Activated naive CD8-positive, alpha-beta T cell treated with anti-CD3 and anti-CD28 coated beads, Interleukin-2, amount 10 ng/mL, durations not matched to agents 7 days and 5 days (primary cell): Measurements from ENCODE around the gene CARHSP1. TPM values are rescaled to one million over a fixed set of nuclear protein-coding genes. Genes with fewer than 3 reads are reported as not detected.

Experiments used
- ATAC-seq: fragments of 150-1000 bp; cut with Tn5 transposase; one replicate; pipeline ENCODE4 v1.10.0; 2021; ENCODE audit warnings: low read depth, moderate library complexity
- POLR2A ChIA-PET: fragments of 350-600 bp; sonication (Branson Sonifier 250); formaldehyde crosslinking; loops from one replicate; lab custom pipeline; 2021; ENCODE audit warnings: antibody characterized with exemption; lab: Charles Lee
- DNase-seq: peaks from one replicate; pipeline ENCODE4 v3.0.0; 2021
- H3K27ac Mint-ChIP-seq: one replicate; pipeline ENCODE4 v1.8.0; 2022; ENCODE audit warnings: mild to moderate bottlenecking, mixed read lengths
- H3K27me3 Mint-ChIP-seq: one replicate; pipeline ENCODE4 v1.8.0; 2022; ENCODE audit warnings: mild to moderate bottlenecking, moderate library complexity, mixed read lengths
- H3K36me3 Mint-ChIP-seq: one replicate; pipeline ENCODE4 v1.8.0; 2021; ENCODE audit warnings: mild to moderate bottlenecking, mixed read lengths
- H3K4me1 Mint-ChIP-seq: one replicate; pipeline ENCODE4 v1.8.0; 2021; ENCODE audit warnings: mixed read lengths
- H3K4me3 Mint-ChIP-seq: one replicate; pipeline ENCODE4 v1.8.0; 2022; ENCODE audit warnings: mild to moderate bottlenecking, moderate library complexity, mixed read lengths
- H3K9me3 Mint-ChIP-seq: one replicate; pipeline ENCODE4 v1.8.0; 2021; ENCODE audit warnings: mixed read lengths
- total RNA-seq, 2 experiments: library from RNA; stranded (reverse); gene quantifications; one replicate each; pipeline ENCODE4 v1.2.3, GENCODE V29; 2021

The CARHSP1 gene
- total RNA-seq, 2 experiments from 2014 or later = 157 to 173 TPM

DNA sequence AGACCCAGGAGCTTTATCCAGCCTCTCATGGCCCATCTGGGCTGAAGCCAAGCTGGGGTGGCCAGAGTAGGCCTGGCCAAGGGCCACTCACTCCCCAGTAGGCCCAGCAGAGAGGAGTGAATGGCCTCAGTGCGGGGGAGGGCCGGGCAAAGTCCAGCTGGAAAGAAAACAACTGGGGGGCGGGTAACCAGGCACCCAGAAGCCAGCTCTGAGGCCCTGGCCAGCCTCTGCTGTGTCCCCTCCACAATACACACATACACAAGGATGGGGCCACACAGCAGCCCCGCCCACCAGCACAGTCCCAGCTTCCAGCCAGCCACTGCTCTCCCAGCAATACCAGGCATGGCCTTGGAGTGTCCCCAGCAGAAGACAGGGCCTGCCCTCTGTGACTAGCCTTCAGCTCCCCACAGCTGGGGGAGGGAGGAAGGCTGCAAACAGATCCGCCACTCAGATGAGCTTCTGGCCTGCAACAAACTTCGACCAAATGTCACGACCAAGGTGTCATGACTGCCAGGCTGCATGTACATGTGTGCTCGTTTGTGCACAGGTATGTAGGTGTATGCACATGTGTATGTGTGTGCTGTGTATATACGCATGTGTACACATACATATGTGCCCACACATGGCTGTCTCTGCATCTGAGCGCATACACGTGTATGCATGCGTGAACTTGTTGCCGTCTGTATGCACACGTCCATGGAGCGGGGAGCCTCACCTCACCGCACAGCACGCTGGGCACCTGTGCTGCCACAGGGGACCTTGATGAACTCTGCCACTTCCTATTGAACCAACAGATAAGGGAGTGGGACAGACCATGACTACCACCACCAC is 5.0 kb downstream of the CARHSP1 start:
- POLR2A ChIA-PET = interaction anchor here (0.7 to 1.0 kb wide), 3 partner anchors 9 to 26 kb away, joined by 3 to 6 read pairs (median 4); no protein-coding TSS in a partner anchor
- Mint-ChIP-seq H3K9me3 (no peaks in the 10 kb centered on the region), H3K27ac (peak overlapping the region; percentile 20), H3K27me3 (no peaks in the 10 kb centered on the region), H3K4me3 (no peak overlapping the region), H3K36me3 (peaks cover 18% of the 10 kb centered on the region), H3K4me1 (peaks cover 38% of the 10 kb centered on the region)
- ATAC-seq (no peak), DNase-seq (no peak)

DNA sequence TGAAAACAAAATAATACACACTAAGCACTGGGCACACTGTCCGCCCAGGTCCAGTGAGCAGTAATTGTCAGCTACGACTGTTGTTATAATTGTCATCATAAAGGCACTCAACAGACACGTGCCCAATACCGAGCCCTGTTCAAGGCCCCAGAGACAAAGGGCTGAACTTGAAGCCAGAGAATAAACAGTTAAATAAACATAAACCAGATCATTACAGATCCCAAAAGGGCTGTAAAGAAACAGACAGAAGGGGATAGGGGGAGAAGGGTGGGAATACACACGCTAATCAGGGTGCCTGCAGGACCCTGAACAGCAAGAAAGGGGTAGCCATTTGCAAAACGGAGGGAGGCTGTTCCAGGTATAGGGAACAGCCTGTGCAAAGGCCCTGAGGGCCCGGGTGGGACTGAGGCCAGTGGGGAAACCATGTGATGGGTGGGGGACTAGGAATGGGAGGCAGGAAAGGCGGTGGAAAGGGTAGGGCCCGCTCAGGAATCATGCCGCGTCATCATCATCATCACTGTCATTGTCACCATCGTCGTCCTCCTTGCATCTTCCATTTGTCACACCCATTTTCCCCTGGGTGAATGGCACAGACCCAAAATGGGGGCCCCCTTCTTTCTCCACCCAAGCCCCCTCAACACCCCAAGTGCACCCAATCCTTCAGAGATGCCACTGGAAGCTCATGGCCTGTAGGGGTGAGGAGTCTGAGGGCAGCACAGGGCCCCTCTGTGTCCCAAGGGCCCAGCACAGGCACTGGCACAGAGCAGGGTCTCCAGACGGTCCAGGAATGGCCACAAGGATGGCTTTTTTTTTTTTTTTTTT is 6.3 kb downstream of the CARHSP1 start:
- POLR2A ChIA-PET = interaction anchor here (0.7 kb wide), 1 partner anchor 27 kb away, joined by 6 read pairs; no protein-coding TSS in a partner anchor
- peaks cover 21% of the 10 kb centered on the region for H3K36me3 Mint-ChIP-seq
- peaks cover 45% of the 10 kb centered on the region for H3K4me1 Mint-ChIP-seq
- ATAC-seq = no peak
- H3K9me3 Mint-ChIP-seq = no peaks in the 10 kb centered on the region
- no peak overlapping the region for H3K4me3 Mint-ChIP-seq
- no peaks in the 10 kb centered on the region for H3K27me3 Mint-ChIP-seq
- no peak overlapping the region for H3K27ac Mint-ChIP-seq
- no peak for DNase-seq

DNA sequence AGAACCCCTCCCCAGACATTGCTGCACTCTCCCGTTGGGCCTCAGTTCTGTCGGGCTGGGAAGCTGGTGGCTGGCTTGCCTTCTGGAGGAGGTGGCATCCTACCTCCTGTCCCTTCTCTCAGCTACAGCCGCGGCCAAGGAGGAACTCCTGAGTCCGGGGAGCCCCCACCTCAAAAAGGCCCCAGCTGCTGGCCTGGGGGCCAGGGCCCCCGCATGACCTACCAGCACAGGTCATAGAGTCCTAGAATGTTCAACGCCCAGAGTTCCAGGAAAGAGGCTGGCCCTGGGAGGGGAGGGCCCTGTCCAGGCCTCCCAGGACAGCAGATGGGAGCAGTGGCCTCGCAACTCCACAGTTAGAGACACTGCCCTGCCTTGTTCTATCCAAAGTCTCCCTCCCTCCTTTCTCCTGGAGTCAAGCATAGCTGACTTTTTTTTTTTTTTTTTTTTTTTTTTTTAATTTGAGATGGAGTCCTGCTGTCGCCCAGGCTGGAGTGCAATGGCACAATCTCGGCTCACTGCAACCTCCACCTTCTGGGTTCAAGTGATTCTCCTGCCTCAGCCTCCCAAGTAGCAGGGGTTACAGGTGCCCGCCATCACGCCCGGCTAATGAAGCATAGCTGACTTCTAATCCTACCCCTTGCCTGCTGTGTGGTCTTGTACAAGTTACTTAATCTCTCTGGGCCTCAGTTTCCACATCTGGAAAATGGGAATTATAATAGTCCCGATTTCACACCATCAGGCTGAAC is 7.1 kb downstream of the CARHSP1 start:
- no peak overlapping the region for H3K4me3 Mint-ChIP-seq
- POLR2A ChIA-PET = no interaction called here

DNA sequence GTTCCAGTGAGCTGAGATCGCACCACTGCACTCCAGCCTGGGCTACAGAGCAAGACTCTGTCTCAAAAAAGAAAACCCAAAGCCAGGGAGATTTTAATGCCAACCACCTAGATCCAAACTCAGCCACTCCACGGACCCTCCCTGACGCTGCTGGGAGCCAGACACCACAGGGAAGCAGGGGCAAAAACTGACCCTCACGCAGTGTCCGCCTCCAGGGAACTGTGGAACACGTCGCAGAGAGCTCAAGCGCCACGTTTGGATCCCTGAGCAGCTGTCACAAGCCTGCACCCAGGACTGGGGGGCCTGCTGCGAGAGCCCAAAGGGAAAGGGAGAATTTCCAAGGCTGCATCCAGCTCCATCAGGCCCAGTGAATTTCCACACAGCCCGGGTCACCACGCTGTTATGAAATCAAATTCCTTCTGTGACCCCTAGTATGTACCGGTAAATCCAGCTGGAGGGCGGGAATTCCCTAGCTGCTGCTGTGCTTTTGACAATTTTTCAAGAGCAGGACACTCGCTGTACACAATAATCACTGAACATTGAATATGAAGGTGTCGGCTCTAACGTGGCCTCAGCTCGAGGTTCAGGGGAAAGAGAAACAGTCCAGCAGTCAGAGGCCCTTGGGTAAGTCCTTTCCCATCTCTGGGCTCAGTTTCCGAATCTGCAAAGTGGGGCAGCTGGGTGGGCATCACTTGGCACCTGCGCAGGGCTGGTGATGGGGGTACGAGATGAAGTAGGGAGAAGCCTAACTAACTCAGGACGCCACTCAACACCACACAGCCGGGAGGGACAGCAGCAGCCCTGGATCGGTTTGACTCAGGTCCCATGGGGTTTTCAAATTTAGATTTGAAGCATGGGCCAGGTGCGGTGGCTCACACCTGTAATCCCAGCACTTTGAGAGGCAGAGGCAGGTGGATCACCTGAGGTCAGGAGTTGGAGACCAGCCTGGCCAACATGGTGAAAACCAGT is 8.6 kb downstream of the CARHSP1 start:
- Mint-ChIP-seq H3K36me3 (peaks cover 25% of the 10 kb centered on the region), H3K27ac (no peak overlapping the region), H3K4me3 (no peak overlapping the region), H3K27me3 (no peaks in the 10 kb centered on the region), H3K4me1 (peaks cover 41% of the 10 kb centered on the region), H3K9me3 (no peaks in the 10 kb centered on the region)
- POLR2A ChIA-PET = interaction anchor here (2.4 kb wide), 1 partner anchor 8 kb away, joined by 10 read pairs; the partner anchor contains the start of gene CARHSP1
- DNase-seq (no peak), ATAC-seq (no peak)

More for the DNA sequence above, 7.1 kb downstream of the CARHSP1 start:
- Mint-ChIP-seq H3K9me3 (no peaks in the 10 kb centered on the region), H3K27me3 (no peaks in the 10 kb centered on the region), H3K36me3 (peaks cover 17% of the 10 kb centered on the region), H3K27ac (peak overlapping the region; percentile 42), H3K4me1 (peaks cover 45% of the 10 kb centered on the region)
- ATAC-seq = no peak
- no peak for DNase-seq

DNA sequence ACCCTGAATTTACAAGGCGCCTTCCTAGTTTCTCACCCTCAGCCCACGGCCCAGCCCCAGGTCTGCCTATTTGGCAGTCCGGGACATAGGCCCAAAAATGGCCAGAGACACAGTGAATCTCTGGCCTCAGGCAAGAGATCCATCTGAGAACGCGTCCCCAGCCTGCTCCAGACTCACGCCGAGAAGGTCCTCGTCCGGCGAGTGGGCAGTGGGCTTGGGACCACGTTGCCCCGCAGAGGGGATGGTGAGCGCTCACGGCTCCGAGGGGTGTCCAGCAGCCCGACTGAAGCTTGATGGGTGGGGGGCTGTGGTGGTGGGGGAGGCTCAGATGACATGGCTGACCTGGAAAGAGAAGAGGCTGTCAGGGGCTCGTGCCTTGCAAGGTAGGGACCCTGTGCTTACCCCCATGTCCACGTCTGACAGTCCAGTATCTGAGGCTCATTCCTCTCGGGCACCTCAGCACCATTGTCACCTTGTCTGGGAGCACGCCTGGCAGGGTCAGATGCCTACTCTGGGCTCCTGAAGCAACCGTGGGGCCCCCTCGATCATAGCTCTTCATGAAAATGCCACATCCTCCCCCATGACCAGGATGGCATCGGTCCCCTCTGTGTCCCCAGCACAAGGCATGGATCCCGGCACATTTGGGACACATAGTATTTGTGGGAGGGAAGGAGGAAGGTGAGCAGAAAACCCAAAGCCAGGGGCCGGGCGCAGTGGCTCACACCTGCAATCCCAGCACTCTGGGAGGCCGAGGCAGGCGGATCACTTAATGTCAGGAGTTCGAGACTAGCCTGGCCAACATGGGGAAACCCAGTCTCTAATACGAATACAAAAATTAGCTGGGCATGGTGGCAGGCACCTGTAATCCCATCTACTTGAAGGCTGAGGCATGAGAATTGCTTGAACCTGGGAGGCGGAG is 9.6 kb downstream of the CARHSP1 start:
- H3K9me3 Mint-ChIP-seq = no peaks in the 10 kb centered on the region
- peak overlapping the region; percentile 34 for H3K27ac Mint-ChIP-seq
- DNase-seq (peak; percentile 16), ATAC-seq (no peak)
- H3K4me1 Mint-ChIP-seq = peaks cover 41% of the 10 kb centered on the region
- no peak overlapping the region for H3K4me3 Mint-ChIP-seq
- H3K36me3 Mint-ChIP-seq = peaks cover 27% of the 10 kb centered on the region
- POLR2A ChIA-PET = interaction anchor here (2.4 kb wide), 1 partner anchor 9 kb away, joined by 10 read pairs; the partner anchor contains the start of gene CARHSP1
- H3K27me3 Mint-ChIP-seq = no peaks in the 10 kb centered on the region

DNA sequence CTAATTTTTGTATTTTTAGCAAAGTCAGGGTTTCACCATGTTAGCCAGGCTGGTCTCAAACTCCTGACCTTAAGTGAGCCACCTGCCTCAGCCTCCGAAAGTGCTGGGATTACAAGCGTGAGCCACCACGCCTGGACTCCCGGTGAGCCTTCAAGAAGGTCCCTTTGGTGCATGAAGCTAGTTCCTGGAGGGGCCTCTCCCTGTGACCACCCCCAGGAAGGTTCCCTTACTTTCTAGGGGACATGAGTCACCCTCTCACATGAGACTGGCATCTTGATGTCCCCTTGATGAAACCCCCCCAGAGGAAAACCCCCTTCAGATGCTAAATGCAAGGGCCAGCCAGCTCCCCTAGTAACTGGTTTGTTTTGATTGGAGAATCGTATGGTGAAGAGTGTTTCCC is 12.8 kb downstream of the CARHSP1 start:
- Mint-ChIP-seq H3K27ac (peak overlapping the region; percentile 48), H3K9me3 (no peaks in the 10 kb centered on the region), H3K36me3 (peaks cover 31% of the 10 kb centered on the region), H3K27me3 (no peaks in the 10 kb centered on the region), H3K4me1 (peaks cover 32% of the 10 kb centered on the region), H3K4me3 (no peak overlapping the region)
- DNase-seq (peak; percentile 24), ATAC-seq (no peak)
- POLR2A ChIA-PET = interaction anchor here (1.2 to 1.5 kb wide), 2 partner anchors 8 to 10 kb away, joined by 4 read pairs; no protein-coding TSS in a partner anchor

DNA sequence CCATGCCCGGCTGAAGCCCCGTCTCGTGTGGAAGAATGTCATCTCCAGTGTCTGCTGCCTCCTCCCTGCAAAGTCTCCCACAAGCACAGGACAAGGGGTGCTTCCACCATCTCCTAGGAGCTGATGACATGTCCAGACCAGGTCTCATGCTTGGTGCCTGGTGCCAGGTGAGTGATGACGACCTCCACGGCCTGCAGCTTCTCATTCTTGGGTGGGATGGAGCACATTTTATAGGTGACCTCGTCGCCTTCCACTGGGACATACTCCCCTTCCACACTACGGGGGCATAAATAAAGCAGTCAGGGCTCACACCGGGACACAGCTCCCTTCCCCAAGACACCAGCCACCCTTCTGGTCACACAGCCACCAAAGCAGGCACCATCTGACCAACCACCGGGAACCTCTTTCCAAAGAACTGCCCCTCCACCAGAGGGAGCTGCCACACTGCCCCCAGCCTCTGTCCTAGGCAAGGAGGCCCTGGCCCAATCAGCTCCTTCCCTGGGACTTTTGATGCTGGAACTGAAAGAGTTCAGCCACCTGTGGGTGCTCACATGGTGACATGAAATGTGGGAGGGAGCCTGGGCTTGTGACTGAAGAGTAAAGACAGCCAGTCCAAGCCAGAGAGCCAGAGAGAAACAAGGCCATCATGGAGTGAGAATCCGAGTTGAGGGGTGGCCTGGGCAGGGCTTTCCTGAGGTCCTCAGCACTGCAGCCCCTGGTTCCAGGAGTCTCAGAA is 13.6 kb downstream of the CARHSP1 start:
- Mint-ChIP-seq H3K36me3 (peaks cover 36% of the 10 kb centered on the region), H3K27ac (peak overlapping the region; percentile 69), H3K4me3 (no peak overlapping the region), H3K9me3 (no peaks in the 10 kb centered on the region), H3K27me3 (no peaks in the 10 kb centered on the region), H3K4me1 (peaks cover 38% of the 10 kb centered on the region)
- POLR2A ChIA-PET = interaction anchor here (1.2 to 1.5 kb wide), 2 partner anchors 8 to 11 kb away, joined by 4 read pairs; no protein-coding TSS in a partner anchor
- ATAC-seq (no peak), DNase-seq (peak; percentile 28)

DNA sequence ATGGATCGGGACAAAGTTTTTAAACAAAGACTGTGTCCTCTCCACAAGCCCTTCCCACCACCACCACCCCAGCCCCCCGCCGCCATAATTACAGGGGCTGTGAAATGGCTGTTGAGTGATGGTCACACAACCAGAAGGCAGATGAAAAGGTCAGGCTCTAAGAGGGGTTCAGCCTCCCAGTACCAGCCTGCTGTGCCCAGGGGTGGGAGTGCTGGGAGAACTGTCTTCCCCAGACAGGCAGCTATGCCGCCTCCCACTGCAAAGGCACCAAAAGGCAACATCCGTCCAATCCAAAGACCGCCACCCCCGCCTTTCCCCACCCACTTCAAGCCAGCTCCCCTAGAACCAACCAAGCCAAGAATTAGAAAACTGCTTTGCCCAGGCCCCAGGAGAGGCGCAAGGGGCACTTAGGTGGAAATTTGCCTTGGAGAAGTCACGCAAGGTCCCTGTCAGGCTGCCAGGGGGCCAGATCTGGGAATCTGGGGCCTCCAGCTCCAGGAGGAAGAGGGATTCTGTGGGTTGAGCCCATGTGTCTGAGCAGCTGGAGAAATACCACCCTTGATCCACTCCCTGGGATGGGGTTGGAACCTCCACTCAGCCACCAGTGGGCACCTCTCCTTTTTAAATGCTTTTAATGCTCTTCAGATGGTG is 14.4 kb downstream of the CARHSP1 start:
- no peak for ATAC-seq
- Mint-ChIP-seq H3K9me3 (no peaks in the 10 kb centered on the region), H3K4me3 (no peak overlapping the region), H3K4me1 (peaks cover 38% of the 10 kb centered on the region), H3K27me3 (no peaks in the 10 kb centered on the region), H3K27ac (no peak overlapping the region), H3K36me3 (peaks cover 36% of the 10 kb centered on the region)
- DNase-seq = peak; percentile 23
- POLR2A ChIA-PET = interaction anchor here (1.2 to 2.0 kb wide), 3 partner anchors 9 to 14 kb away, joined by 4 to 16 read pairs (median 4); partner anchors contain the start of gene CARHSP1

DNA sequence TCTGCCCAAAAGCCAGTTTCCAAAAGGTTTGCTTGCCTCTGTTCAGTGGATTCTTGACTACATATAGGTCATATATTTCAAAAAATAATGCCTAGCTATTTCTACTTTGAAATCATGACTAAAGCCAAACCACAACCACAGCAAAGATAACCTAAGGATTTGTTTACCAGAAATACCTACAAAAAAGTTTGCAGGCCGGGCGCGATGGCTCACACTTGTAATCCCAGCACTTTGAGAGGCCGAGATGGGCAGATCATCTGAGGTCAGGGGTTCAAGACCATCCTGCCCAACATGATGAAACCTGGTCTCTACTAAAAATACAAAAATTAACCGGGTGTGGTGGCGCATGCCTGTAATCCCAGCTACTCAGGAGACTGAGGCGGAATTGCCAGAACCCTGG is 15.2 kb downstream of the CARHSP1 start:
- POLR2A ChIA-PET = interaction anchor here (1.4 to 2.0 kb wide), 2 partner anchors 10 to 15 kb away, joined by 3 to 16 read pairs; partner anchors contain the start of gene CARHSP1
- Mint-ChIP-seq H3K4me1 (peaks cover 35% of the 10 kb centered on the region), H3K27me3 (no peaks in the 10 kb centered on the region), H3K4me3 (no peak overlapping the region), H3K9me3 (no peaks in the 10 kb centered on the region), H3K27ac (peak overlapping the region; percentile 45), H3K36me3 (peaks cover 34% of the 10 kb centered on the region)
- ATAC-seq = no peak
- DNase-seq = no peak

DNA sequence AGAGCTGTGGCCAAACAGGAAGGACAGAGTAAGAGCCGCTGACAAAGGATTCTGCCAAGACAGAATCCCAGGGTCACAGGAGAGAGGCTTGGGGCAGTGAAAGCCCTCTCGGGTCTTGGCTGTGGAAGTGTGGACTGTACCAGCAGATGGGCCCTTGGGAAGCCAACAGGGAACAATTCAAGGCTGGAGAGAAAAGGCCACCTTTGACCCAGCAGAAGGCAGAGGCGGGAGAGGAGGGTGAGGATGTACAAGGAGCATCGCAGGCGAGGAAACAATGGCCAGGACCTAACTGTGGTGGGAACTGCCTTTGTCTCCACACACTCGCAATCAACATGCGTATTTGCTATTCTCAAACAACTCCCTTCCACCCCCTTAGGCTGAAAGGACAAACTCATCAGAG is 15.7 kb downstream of the CARHSP1 start:
- peaks cover 32% of the 10 kb centered on the region for H3K36me3 Mint-ChIP-seq
- no peaks in the 10 kb centered on the region for H3K9me3 Mint-ChIP-seq
- H3K27me3 Mint-ChIP-seq = no peaks in the 10 kb centered on the region
- DNase-seq = no peak
- H3K4me3 Mint-ChIP-seq = no peak overlapping the region
- peak overlapping the region; percentile 58 for H3K27ac Mint-ChIP-seq
- POLR2A ChIA-PET = interaction anchor here (1.4 to 2.0 kb wide), 2 partner anchors 11 to 15 kb away, joined by 3 to 16 read pairs; partner anchors contain the start of gene CARHSP1
- peaks cover 33% of the 10 kb centered on the region for H3K4me1 Mint-ChIP-seq
- ATAC-seq = no peak
